KMS-11 (cell line): Measurements from ENCODE around the gene CIB4.

Experiments
- H2AFZ ChIP-seq: fragments of 200-600 bp; sonication (generic); 2 replicates; pipeline ENCODE4 v1.6.1; 2016; ENCODE audit warnings: antibody characterized with exemption, mixed run types, low read depth
- H3K27ac ChIP-seq: fragments of 200-600 bp; sonication (generic); 2 replicates; pipeline ENCODE4 v1.6.1; 2016; ENCODE audit warnings: mild to moderate bottlenecking, mixed run types
- H3K27me3 ChIP-seq: fragments of 200-600 bp; sonication (generic); 2 replicates; pipeline ENCODE4 v1.6.1; 2017; ENCODE audit warnings: mild to moderate bottlenecking, low read depth, mixed run types, moderate library complexity; ENCODE audit not compliant: insufficient read depth
- H3K36me3 ChIP-seq: fragments of 200-600 bp; sonication (generic); 2 replicates; pipeline ENCODE4 v1.6.1; 2017; ENCODE audit warnings: mild to moderate bottlenecking, mixed run types; ENCODE audit not compliant: insufficient read depth
- H3K4me1 ChIP-seq: fragments of 200-600 bp; sonication (generic); 2 replicates; pipeline ENCODE4 v1.6.1; 2016; ENCODE audit warnings: mild to moderate bottlenecking, low read depth, mixed run types; ENCODE audit not compliant: poor library complexity, severe bottlenecking
- H3K4me2 ChIP-seq: fragments of 200-600 bp; sonication (generic); 2 replicates; pipeline ENCODE4 v1.7.0; 2016; ENCODE audit warnings: mild to moderate bottlenecking, mixed run types
- H3K4me3 ChIP-seq: fragments of 200-600 bp; sonication (generic); IDR thresholded peaks from 2 replicates; pipeline ENCODE4 v1.6.1; 2017; ENCODE audit warnings: low read depth, low read length, mixed read lengths; ENCODE audit not compliant: insufficient read depth
- H3K79me2 ChIP-seq: fragments of 200-600 bp; sonication (generic); 2 replicates; pipeline ENCODE4 v1.6.1; 2016; ENCODE audit warnings: low read depth, mixed run types; ENCODE audit not compliant: insufficient read depth
- H3K9ac ChIP-seq: fragments of 200-600 bp; sonication (generic); 2 replicates; pipeline ENCODE4 v1.6.1; 2016; ENCODE audit warnings: mild to moderate bottlenecking, mixed run types
- H4K20me1 ChIP-seq: fragments of 200-600 bp; sonication (generic); 2 replicates; pipeline ENCODE4 v1.6.1; 2016; ENCODE audit warnings: mild to moderate bottlenecking, mixed run types; ENCODE audit not compliant: insufficient read depth
- TF ChIP-seq, protein P1 (sequence below): fragments of 200-600 bp; sonication (generic); conservative IDR thresholded peaks from 2 replicates; pipeline ENCODE4 v1.6.1; 2017; ENCODE audit warnings: low read depth, mild to moderate bottlenecking, antibody characterized with exemption, low read length, moderate library complexity, mixed read lengths

The CIB4 gene

DNA sequence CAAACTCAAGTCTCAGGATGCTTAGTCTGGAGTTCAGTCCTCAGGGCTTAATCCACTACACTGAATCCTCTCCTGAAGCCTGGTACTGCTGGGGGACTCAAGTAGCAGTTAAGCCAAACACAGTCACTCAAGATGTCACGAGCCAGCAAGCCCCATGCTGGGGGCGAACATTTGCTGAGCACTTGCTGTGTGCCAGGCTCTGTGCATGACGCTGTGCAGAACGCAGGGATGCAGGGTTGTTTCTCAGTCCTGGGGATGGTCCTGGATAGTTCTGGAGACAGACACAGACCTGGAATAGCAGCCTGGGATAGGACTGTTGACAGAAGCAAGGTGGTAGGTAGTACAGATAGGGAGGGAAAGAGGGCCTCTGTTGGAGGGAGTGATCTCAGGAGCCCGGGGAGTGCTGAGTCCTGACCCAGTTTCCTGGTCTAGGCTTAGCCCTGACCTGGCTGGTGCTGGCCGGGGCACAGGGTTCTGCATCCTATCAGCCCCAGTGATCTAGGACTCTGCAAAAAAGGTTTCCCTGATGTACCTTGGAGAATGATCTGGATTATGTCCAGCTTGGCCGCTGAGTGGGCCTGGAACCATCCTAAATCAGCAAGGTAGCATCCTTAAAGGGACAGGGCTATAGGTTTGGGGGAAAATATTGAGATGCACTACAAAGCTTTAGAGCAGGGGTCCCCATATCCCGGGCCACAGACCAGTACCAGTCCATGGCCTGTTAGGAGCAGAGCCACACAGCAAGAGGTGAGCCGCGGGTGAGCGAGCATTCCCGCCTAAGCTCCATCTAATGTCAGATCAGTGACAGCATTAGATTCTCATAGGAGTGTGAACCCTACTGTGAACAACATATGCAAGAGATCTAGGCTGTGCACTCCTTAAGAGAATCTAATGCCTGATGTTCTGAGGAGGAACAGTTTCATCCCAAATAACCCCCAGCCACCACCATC is 108.6 kb downstream of the CIB4 start:
- H3K36me3 ChIP-seq = no peaks in the 10 kb centered on the region
- no peak overlapping the region for H3K4me2 ChIP-seq
- no peak overlapping the region for H3K27ac ChIP-seq
- peaks cover 32% of the 10 kb centered on the region for H3K27me3 ChIP-seq
- H3K79me2 ChIP-seq = no peaks in the 10 kb centered on the region
- no peak overlapping the region for H3K9ac ChIP-seq
- TF ChIP-seq, protein P1, sequence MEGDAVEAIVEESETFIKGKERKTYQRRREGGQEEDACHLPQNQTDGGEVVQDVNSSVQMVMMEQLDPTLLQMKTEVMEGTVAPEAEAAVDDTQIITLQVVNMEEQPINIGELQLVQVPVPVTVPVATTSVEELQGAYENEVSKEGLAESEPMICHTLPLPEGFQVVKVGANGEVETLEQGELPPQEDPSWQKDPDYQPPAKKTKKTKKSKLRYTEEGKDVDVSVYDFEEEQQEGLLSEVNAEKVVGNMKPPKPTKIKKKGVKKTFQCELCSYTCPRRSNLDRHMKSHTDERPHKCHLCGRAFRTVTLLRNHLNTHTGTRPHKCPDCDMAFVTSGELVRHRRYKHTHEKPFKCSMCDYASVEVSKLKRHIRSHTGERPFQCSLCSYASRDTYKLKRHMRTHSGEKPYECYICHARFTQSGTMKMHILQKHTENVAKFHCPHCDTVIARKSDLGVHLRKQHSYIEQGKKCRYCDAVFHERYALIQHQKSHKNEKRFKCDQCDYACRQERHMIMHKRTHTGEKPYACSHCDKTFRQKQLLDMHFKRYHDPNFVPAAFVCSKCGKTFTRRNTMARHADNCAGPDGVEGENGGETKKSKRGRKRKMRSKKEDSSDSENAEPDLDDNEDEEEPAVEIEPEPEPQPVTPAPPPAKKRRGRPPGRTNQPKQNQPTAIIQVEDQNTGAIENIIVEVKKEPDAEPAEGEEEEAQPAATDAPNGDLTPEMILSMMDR = no peak
- H2AFZ ChIP-seq = no peak overlapping the region
- H3K4me1 ChIP-seq = no peaks in the 10 kb centered on the region
- H3K4me3 ChIP-seq = no peak overlapping the region
- H4K20me1 ChIP-seq = no peaks in the 10 kb centered on the region
